Sigmoid colon (tissue), 4 donors: ENCODE results near the gene PPIL3.

Experiments used
- EP300 ChIP-seq, 4 donors: sonication (generic); formaldehyde crosslinking; IDR thresholded peaks; one replicate each; pipeline ENCODE4 v1.6.1; 2017; ENCODE audit warnings: antibody characterized with exemption in 4 of 4
- POLR2A ChIP-seq, 2 donors: fragments of 450-650 bp; IDR thresholded peaks; one replicate each; pipeline ENCODE4 v1.6.1; 2016; ENCODE audit warnings: antibody characterized with exemption in 2 of 2, mild to moderate bottlenecking in 2 of 2, moderate library complexity in 2 of 2
- POLR2AphosphoS5 ChIP-seq, 4 donors: sonication (generic); formaldehyde crosslinking; IDR thresholded peaks; one replicate each; pipeline ENCODE4 v1.6.1; 2017; ENCODE audit warnings: antibody characterized with exemption in 4 of 4
- TF ChIP-seq, protein P1 (sequence below), 4 experiments: fragments of 450-650 bp in 3 of 4; fragments of 200-600 bp in 1 of 4; IDR thresholded peaks; one replicate each; pipeline ENCODE4 v1.5.1; 2016 to 2019; ENCODE audit warnings: antibody characterized with exemption in 4 of 4, mild to moderate bottlenecking in 3 of 4, moderate library complexity in 2 of 4

DNA sequence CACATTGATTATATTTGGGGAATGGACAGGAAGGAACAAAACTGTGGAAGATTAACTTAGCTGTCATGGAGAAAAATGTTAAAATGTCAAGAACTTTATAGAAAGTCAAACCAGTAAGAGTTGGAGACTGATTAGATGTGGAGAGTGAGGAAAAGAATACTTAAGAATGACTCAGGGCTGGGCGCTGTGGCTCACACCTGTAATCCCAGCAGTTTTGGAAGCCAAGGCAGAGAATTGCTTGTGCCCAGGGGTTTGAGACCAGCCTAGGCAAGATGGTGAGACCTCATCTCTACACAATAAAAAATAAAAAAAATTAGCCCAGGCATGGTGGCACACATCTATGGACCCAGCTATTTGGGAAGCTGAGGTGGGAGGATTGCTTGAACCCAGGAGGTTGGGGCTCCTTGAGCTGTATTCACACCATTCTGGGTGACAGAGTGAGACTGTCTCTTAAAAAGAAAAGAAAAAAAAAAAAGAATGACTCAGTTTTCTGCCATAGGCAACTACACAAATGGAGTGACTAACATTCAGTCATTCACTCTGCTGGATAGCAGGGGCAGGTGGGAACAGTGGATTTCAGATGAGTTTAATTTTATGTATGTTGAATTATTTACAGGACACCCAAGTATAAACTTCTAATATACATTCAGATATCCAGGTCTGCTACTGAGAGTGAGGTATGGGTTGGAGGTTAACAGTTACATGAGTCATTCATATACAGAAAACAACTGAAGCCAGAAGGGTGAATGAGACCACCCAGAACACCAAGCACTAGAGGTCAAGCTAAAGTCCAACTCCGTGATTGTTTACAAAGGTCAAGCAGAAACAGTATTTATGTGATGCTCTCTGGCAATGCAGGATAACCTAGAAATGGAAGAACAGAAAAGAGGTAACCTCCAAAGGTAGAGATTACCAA lies 40.7 kb upstream of the PPIL3 start:
- TF ChIP-seq, protein P1, sequence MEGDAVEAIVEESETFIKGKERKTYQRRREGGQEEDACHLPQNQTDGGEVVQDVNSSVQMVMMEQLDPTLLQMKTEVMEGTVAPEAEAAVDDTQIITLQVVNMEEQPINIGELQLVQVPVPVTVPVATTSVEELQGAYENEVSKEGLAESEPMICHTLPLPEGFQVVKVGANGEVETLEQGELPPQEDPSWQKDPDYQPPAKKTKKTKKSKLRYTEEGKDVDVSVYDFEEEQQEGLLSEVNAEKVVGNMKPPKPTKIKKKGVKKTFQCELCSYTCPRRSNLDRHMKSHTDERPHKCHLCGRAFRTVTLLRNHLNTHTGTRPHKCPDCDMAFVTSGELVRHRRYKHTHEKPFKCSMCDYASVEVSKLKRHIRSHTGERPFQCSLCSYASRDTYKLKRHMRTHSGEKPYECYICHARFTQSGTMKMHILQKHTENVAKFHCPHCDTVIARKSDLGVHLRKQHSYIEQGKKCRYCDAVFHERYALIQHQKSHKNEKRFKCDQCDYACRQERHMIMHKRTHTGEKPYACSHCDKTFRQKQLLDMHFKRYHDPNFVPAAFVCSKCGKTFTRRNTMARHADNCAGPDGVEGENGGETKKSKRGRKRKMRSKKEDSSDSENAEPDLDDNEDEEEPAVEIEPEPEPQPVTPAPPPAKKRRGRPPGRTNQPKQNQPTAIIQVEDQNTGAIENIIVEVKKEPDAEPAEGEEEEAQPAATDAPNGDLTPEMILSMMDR (IDR thresholded peaks at IDR 0.05), result no peak
- no peak for TF ChIP-seq POLR2A (IDR thresholded peaks at IDR 0.05)
- TF ChIP-seq POLR2AphosphoS5 (IDR thresholded peaks at IDR 0.05), result no peak
- no peak for TF ChIP-seq EP300 (IDR thresholded peaks at IDR 0.05)
